Parathyroid adenoma (tissue), 2 donors: Measurements from ENCODE around the gene TMEM63C.

Experiments
- H2AFZ ChIP-seq: fragments of 300-600 bp; sonication (generic); one replicate; pipeline ENCODE4 v1.7.0; 2017; ENCODE audit warnings: antibody characterized with exemption, mild to moderate bottlenecking
- H3K27ac ChIP-seq: fragments of 300-600 bp; sonication (generic); one replicate; pipeline ENCODE4 v1.7.0; 2017
- H3K27me3 ChIP-seq: fragments of 300-600 bp; sonication (generic); one replicate; pipeline ENCODE4 v1.7.0; 2017; ENCODE audit warnings: low read length; ENCODE audit not compliant: control insufficient read depth, insufficient read depth
- H3K36me3 ChIP-seq: fragments of 300-600 bp; sonication (generic); one replicate; pipeline ENCODE4 v1.7.0; 2017; ENCODE audit warnings: low read length; ENCODE audit not compliant: control insufficient read depth, insufficient read depth
- H3K4me1 ChIP-seq: fragments of 300-600 bp; sonication (generic); one replicate; pipeline ENCODE4 v1.7.0; 2017; ENCODE audit warnings: control low read depth
- H3K4me2 ChIP-seq: fragments of 300-600 bp; sonication (generic); one replicate; pipeline ENCODE4 v1.7.0; 2017; ENCODE audit warnings: low read length
- H3K4me3 ChIP-seq: fragments of 300-600 bp; sonication (generic); one replicate; pipeline ENCODE4 v1.7.0; 2017; ENCODE audit warnings: low read depth, low read length
- H3K79me2 ChIP-seq: fragments of 300-600 bp; sonication (generic); one replicate; pipeline ENCODE4 v1.7.0; 2017; ENCODE audit warnings: control low read depth
- H3K9ac ChIP-seq: fragments of 300-600 bp; sonication (generic); one replicate; pipeline ENCODE4 v1.7.0; 2017; ENCODE audit warnings: mild to moderate bottlenecking
- H3K9me3 ChIP-seq: fragments of 300-600 bp; sonication (generic); one replicate; pipeline ENCODE4 v1.7.0; 2017; ENCODE audit warnings: low read length; ENCODE audit not compliant: control insufficient read depth
- TF ChIP-seq, protein P1 (sequence below): fragments of 300-600 bp; sonication (generic); IDR thresholded peaks from one replicate; pipeline ENCODE4 v1.7.0; 2017; ENCODE audit warnings: antibody characterized with exemption, mild to moderate bottlenecking
- donor health status: primary hyperparathyroidism.

The TMEM63C gene

DNA sequence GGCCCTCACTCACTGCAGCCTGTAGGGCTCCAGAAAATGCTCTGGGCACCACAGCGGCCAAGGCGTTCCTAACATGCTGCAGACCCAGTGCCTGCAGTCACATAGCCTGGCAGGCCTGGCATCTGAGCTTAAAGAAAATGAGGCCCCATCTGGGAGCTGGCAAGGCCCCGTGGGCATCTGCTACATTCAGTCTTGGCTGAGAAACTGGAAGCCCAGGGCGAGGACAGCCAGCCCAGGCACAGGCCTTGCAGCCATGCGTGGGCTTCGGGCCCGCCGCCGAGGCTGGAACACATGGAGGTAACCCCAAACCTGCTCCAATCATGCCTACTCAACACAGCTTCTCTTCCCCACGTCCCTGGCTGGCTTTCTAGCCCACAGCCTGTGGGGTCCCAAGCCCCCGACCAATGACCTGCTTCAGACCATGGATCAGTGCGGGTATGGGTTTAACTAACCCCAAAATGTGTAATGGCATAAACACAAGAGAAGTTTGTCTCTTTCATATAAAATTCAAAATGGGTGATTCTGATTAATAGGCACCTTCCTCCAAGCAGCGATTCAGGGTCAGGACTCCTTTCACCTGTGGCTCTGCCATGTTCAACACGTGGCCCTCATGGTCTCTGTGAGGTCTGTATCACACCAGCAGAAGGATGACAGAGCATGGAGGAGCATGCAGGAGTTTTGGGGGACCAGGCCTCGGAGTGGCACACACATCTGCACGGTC, 83.0 kb downstream of the TMEM63C start:
- no peaks in the 10 kb centered on the region for H3K79me2 ChIP-seq
- no peaks in the 10 kb centered on the region for H3K27me3 ChIP-seq
- peaks cover 2% of the 10 kb centered on the region for H3K4me1 ChIP-seq
- no peak overlapping the region for H2AFZ ChIP-seq
- H3K36me3 ChIP-seq, result no peaks in the 10 kb centered on the region
- no peak overlapping the region for H3K27ac ChIP-seq
- no peaks in the 10 kb centered on the region for H3K9me3 ChIP-seq
- H3K9ac ChIP-seq, result no peak overlapping the region
- no peak overlapping the region for H3K4me3 ChIP-seq
- TF ChIP-seq, protein P1, sequence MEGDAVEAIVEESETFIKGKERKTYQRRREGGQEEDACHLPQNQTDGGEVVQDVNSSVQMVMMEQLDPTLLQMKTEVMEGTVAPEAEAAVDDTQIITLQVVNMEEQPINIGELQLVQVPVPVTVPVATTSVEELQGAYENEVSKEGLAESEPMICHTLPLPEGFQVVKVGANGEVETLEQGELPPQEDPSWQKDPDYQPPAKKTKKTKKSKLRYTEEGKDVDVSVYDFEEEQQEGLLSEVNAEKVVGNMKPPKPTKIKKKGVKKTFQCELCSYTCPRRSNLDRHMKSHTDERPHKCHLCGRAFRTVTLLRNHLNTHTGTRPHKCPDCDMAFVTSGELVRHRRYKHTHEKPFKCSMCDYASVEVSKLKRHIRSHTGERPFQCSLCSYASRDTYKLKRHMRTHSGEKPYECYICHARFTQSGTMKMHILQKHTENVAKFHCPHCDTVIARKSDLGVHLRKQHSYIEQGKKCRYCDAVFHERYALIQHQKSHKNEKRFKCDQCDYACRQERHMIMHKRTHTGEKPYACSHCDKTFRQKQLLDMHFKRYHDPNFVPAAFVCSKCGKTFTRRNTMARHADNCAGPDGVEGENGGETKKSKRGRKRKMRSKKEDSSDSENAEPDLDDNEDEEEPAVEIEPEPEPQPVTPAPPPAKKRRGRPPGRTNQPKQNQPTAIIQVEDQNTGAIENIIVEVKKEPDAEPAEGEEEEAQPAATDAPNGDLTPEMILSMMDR, result no peak
- H3K4me2 ChIP-seq, result no peak overlapping the region

DNA sequence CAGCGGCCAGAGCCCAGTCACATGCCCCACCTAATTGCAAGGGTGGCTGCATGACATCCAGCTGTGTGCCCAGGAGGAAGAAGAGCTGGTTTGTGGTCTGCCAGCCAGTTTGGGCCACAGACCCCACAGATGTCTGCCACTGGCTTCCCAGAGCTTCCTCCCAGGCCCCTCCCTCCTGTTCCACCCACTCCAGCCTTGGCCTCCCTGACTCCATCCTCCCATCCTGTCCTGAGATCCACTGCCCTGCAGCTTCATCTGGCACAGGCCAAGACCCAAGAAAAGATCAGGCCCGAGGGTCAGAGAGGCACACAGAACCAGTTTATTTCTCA, 83.6 kb downstream of the TMEM63C start:
- TF ChIP-seq, protein P1, result no peak
- H3K79me2 ChIP-seq, result no peaks in the 10 kb centered on the region
- no peaks in the 10 kb centered on the region for H3K9me3 ChIP-seq
- no peak overlapping the region for H3K9ac ChIP-seq
- H3K27ac ChIP-seq, result no peak overlapping the region
- H2AFZ ChIP-seq, result no peak overlapping the region
- no peak overlapping the region for H3K4me2 ChIP-seq
- peaks cover 2% of the 10 kb centered on the region for H3K4me1 ChIP-seq
- H3K4me3 ChIP-seq, result no peak overlapping the region
- H3K36me3 ChIP-seq, result no peaks in the 10 kb centered on the region
- H3K27me3 ChIP-seq, result no peaks in the 10 kb centered on the region

DNA sequence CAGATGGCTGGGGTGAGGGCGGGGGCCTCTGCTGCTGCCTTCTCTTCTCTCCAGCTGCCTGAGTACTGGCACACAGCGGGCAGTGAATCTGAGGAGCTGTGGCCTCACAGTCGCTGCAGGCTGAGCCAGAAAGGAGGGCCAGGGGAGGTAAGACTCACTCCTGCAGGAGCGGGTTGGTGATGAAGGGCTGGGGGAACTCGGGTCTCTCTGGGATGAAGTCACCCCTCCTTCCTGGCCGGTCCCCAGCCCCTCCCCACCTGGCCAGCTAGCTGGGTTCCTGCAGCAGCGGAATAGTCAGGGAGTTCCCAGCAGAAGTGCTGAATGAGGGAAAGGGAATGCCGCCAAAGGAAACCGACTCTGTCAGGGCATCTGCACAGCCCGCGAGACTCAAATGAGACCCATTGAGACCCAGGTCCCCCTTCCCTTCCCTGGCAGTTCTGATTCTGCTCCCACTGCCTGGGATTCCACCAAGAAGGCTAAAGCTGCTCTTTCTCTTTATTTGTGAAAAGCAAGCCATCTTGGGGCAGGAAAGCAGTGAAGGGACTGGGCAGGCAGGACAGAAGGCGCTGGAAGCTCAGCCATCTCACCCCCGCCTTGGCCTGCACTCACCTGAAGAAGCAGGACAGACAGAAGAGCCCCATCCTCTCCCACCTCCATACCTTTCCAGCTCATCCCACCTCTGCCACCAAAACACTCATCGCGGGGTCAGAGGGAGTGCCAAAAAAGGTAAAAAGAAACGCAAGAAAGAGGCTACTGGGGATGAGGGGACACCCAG, 84.2 kb downstream of the TMEM63C start:
- Histone ChIP-seq H2AFZ (no peak overlapping the region), H3K4me1 (no peaks in the 10 kb centered on the region), H3K9ac (no peak overlapping the region), H3K27me3 (no peaks in the 10 kb centered on the region), H3K9me3 (no peaks in the 10 kb centered on the region), H3K27ac (no peak overlapping the region), H3K79me2 (no peaks in the 10 kb centered on the region), H3K36me3 (no peaks in the 10 kb centered on the region), H3K4me3 (no peak overlapping the region), H3K4me2 (no peak overlapping the region)
- TF ChIP-seq, protein P1, result no peak

GRCh38 chr14:77266336-77266735, 84.7 kb downstream of the TMEM63C start:
- Histone ChIP-seq H3K9ac (no peak overlapping the region), H3K27me3 (no peaks in the 10 kb centered on the region), H3K27ac (no peak overlapping the region), H3K9me3 (no peaks in the 10 kb centered on the region), H3K36me3 (no peaks in the 10 kb centered on the region), H3K4me3 (no peak overlapping the region), H3K4me1 (no peaks in the 10 kb centered on the region), H3K4me2 (no peak overlapping the region), H2AFZ (no peak overlapping the region), H3K79me2 (no peaks in the 10 kb centered on the region)
- TF ChIP-seq, protein P1, result no peak
